OCI-LY3 (cell line): Measurements from ENCODE around the gene IPPK.

Experiments
- H2AFZ ChIP-seq: fragments of 200-600, 300-600 bp; shearing (Covaris generic); 2 replicates; pipeline ENCODE4 v1.6.0; 2014; ENCODE audit warnings: antibody characterized with exemption, low read depth, low read length
- H3K27ac ChIP-seq: fragments of 200-600, 300-600 bp; sonication (generic); 2 replicates; pipeline ENCODE4 v1.5.1; 2014; ENCODE audit warnings: mild to moderate bottlenecking, low read length, moderate library complexity, mixed read lengths
- H3K27me3 ChIP-seq: fragments of 200-600, 300-600 bp; sonication (generic); 2 replicates; pipeline ENCODE4 v1.6.1; 2014; ENCODE audit warnings: low read depth, low read length, mixed read lengths
- H3K36me3 ChIP-seq: fragments of 200-600, 300-600 bp; sonication (generic); replicated peaks from 2 replicates; pipeline ENCODE3; 2014; ENCODE audit warnings: low read depth, low read length, mixed read lengths
- H3K4me1 ChIP-seq: fragments of 300-600, 200-600 bp; sonication (generic); 2 replicates; pipeline ENCODE4 v1.6.1; 2014; ENCODE audit warnings: low read length, mixed read lengths
- H3K4me2 ChIP-seq: fragments of 200-600, 300-600 bp; sonication (generic); 2 replicates; pipeline ENCODE4 v1.6.1; 2014; ENCODE audit warnings: low read length, mixed read lengths
- H3K4me3 ChIP-seq: fragments of 300-600, 200-600 bp; sonication (generic); 2 replicates; pipeline ENCODE4 v1.5.1; 2014; ENCODE audit warnings: antibody characterized with exemption, mild to moderate bottlenecking, low read length, moderate library complexity
- H3K79me2 ChIP-seq: fragments of 300-600, 200-600 bp; shearing (Covaris generic); 2 replicates; pipeline ENCODE4 v1.6.1; 2014; ENCODE audit warnings: mild to moderate bottlenecking, low read length, mixed read lengths
- H3K9ac ChIP-seq: fragments of 300-600, 200-600 bp; shearing (Covaris generic); 2 replicates; pipeline ENCODE4 v1.6.0; 2014; ENCODE audit warnings: mild to moderate bottlenecking, low read length, moderate library complexity
- H3K9me3 ChIP-seq: fragments of 200-600, 300-600 bp; shearing (Covaris generic); 2 replicates; pipeline ENCODE4 v1.6.1; 2014; ENCODE audit warnings: low read length, mixed read lengths; ENCODE audit not compliant: insufficient read depth
- H4K20me1 ChIP-seq: fragments of 200-600, 300-600 bp; sonication (generic); 2 replicates; pipeline ENCODE4 v1.6.1; 2016; ENCODE audit warnings: low read length, mixed read lengths; ENCODE audit not compliant: insufficient read depth
- CTCF ChIP-seq: fragments of 200-600, 300-600 bp; sonication (generic); IDR thresholded peaks from 2 replicates; pipeline ENCODE4 v1.5.1; 2014; ENCODE audit warnings: antibody characterized with exemption, low read length, low read depth
- EZH2phosphoT487 ChIP-seq: fragments of 200-600 bp; shearing (Covaris generic); IDR thresholded peaks from 2 replicates; pipeline ENCODE4 v1.6.1; 2018; ENCODE audit warnings: antibody characterized with exemption, mixed run types, low read depth

Gene IPPK

GRCh38 chr9:92617195-92617813 is 52.6 kb downstream of the IPPK start:
- no peak overlapping the region for H3K9ac ChIP-seq
- H3K79me2 ChIP-seq = no peaks in the 10 kb centered on the region
- H3K9me3 ChIP-seq = no peaks in the 10 kb centered on the region
- no peaks in the 10 kb centered on the region for H3K27me3 ChIP-seq
- H3K4me2 ChIP-seq = no peak overlapping the region
- TF ChIP-seq CTCF (no peak), EZH2phosphoT487 (no peak)
- H3K36me3 ChIP-seq = peaks cover 28% of the 10 kb centered on the region
- no peak overlapping the region for H2AFZ ChIP-seq
- H3K4me1 ChIP-seq = no peaks in the 10 kb centered on the region
- H3K27ac ChIP-seq = no peak overlapping the region
- H3K4me3 ChIP-seq = no peak overlapping the region
- H4K20me1 ChIP-seq = no peaks in the 10 kb centered on the region

DNA sequence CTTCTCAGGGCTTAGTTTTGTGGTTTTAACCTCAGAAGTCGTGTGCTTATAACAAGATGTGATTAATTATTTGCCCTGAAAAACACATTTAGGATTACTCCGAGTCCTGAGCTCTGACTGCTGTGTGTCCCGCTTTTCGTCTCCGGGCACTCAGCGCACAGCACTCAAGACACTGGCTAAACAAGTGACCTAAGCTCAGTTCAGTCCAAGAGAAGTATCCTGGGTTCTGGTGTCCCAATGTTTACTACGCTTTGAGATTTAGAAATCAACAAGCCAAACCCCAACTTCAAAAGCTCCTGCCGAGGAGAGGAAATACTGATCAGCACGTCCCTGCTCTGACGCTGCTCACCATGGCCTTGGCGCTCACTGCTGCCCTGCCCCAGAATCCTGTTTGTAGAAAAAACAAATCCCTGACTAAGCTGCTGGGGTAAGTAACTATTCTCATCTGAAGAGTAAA is 53.2 kb downstream of the IPPK start:
- TF ChIP-seq EZH2phosphoT487 (no peak), CTCF (no peak)
- Histone ChIP-seq H3K4me1 (no peaks in the 10 kb centered on the region), H3K9me3 (no peaks in the 10 kb centered on the region), H3K36me3 (peaks cover 30% of the 10 kb centered on the region), H3K27me3 (no peaks in the 10 kb centered on the region), H3K79me2 (no peaks in the 10 kb centered on the region), H3K4me3 (no peak overlapping the region), H3K4me2 (no peak overlapping the region), H3K9ac (no peak overlapping the region), H4K20me1 (no peaks in the 10 kb centered on the region), H3K27ac (no peak overlapping the region), H2AFZ (no peak overlapping the region)

DNA sequence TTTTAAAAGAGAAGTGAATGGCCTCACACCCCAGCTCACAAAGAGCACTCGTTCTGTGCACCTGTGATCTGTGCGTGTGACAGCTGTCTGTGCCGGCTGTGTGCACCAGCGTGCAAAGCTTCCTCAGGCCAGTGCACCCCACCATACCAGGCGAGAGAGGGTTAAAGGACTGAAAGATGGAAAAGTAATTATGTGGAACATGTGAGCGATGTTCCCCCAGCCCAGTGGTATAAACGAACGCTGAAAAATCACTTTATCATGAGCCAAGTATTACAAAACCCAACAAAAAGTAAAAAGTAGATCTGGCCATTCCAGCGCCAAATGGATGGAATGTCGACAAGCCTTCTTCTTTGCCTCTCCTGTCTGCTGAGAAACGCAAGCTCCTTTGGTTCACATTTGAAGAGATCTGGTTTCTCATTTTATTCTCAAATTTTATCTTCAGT is 53.7 kb downstream of the IPPK start:
- TF ChIP-seq EZH2phosphoT487 (no peak), CTCF (no peak)
- Histone ChIP-seq H3K27ac (no peak overlapping the region), H2AFZ (no peak overlapping the region), H3K4me2 (no peak overlapping the region), H3K4me3 (no peak overlapping the region), H4K20me1 (no peaks in the 10 kb centered on the region), H3K79me2 (no peaks in the 10 kb centered on the region), H3K36me3 (peaks cover 30% of the 10 kb centered on the region), H3K9me3 (no peaks in the 10 kb centered on the region), H3K9ac (no peak overlapping the region), H3K27me3 (no peaks in the 10 kb centered on the region), H3K4me1 (no peaks in the 10 kb centered on the region)

GRCh38 chr9:92615790-92616189 is 54.1 kb downstream of the IPPK start:
- Histone ChIP-seq H3K79me2 (no peaks in the 10 kb centered on the region), H3K9me3 (no peaks in the 10 kb centered on the region), H3K36me3 (peaks cover 30% of the 10 kb centered on the region), H3K4me1 (no peaks in the 10 kb centered on the region), H3K27me3 (no peaks in the 10 kb centered on the region), H3K4me2 (no peak overlapping the region), H4K20me1 (no peaks in the 10 kb centered on the region), H3K27ac (no peak overlapping the region), H2AFZ (no peak overlapping the region), H3K4me3 (no peak overlapping the region), H3K9ac (no peak overlapping the region)
- TF ChIP-seq CTCF (no peak), EZH2phosphoT487 (no peak)
